H1 (cell line): ENCODE results near the gene NPC2. TPM values are rescaled to one million over a fixed set of nuclear protein-coding genes. Genes with fewer than 3 reads are reported as not detected.

Source experiments
- ATF2 ChIP-seq: IDR thresholded peaks from 2 replicates; pipeline ENCODE4 v1.6.1; 2012; ENCODE audit warnings: low read length, inconsistent platforms
- BCL11A ChIP-seq, 2 experiments: IDR thresholded peaks; one replicate each; pipeline ENCODE4 v1.6.1; 2011; ENCODE audit warnings: low read depth in 2 of 2, low read length in 2 of 2, mild to moderate bottlenecking in 2 of 2
- CBX5 ChIP-seq: fragments of 300-800, 300-1000 bp; sonication (generic); IDR thresholded peaks from 2 replicates; pipeline ENCODE4 v1.7.1; 2016; ENCODE audit warnings: antibody characterized with exemption, low read length, low read depth
- CHD1 ChIP-seq: IDR thresholded peaks from 2 replicates; pipeline ENCODE4 v1.6.1; 2012; ENCODE audit warnings: low read depth, low read length, improper control_type of control experiment
- EP300 ChIP-seq, 2 experiments: IDR thresholded peaks; 1 replicate in 1 of 2; 2 replicates in 1 of 2; pipeline ENCODE4 v1.6.1; 2011 to 2012; ENCODE audit warnings: low read depth in 2 of 2, low read length in 2 of 2, mild to moderate bottlenecking in 2 of 2, borderline replicate concordance in 1 of 2, inconsistent platforms in 1 of 2, moderate library complexity in 1 of 2
- FOSL1 ChIP-seq: IDR thresholded peaks from 2 replicates; pipeline ENCODE4 v1.6.1; 2011; ENCODE audit warnings: mild to moderate bottlenecking, low read depth, low read length, moderate library complexity; ENCODE audit not compliant: insufficient read depth
- TBP ChIP-seq: IDR thresholded peaks from 2 replicates; pipeline ENCODE4 v1.6.1; 2011; ENCODE audit warnings: low read depth, low read length, improper control_type of control experiment
- polyA plus RNA-seq, 7 experiments: library from polyadenylated mRNA; depleted of rRNA in 3 of 7; stranded (reverse) in 5 of 7; unstranded in 2 of 7; fragments of >200 nt in 5 of 7; fragments of 200-250 nt in 2 of 7; gene quantifications; 1 replicate in 5 of 7; 2 replicates in 1 of 7; 4 replicates in 1 of 7; pipeline versions ENCODE4 v1.2.1 to v1.2.3, GENCODE V29; 2011 to 2013; ENCODE audit warnings: missing spikeins in 2 of 7, mixed read lengths in 2 of 7
- total RNA-seq: library from RNA; stranded (reverse); fragmentation: NEBNext Ultra II Directional; extraction: Animal tissue kit (Norgen Biotek cat#: 25700); gene quantifications from 2 replicates; pipeline ENCODE4 v1.2.1, GENCODE V29; 2021

NPC2 gene
- total and polyA plus RNA-seq, 2 of the 8 experiments (the other 6 are each of a cell fraction or from before 2014, with no cell fraction given): 178 to 258 TPM

DNA sequence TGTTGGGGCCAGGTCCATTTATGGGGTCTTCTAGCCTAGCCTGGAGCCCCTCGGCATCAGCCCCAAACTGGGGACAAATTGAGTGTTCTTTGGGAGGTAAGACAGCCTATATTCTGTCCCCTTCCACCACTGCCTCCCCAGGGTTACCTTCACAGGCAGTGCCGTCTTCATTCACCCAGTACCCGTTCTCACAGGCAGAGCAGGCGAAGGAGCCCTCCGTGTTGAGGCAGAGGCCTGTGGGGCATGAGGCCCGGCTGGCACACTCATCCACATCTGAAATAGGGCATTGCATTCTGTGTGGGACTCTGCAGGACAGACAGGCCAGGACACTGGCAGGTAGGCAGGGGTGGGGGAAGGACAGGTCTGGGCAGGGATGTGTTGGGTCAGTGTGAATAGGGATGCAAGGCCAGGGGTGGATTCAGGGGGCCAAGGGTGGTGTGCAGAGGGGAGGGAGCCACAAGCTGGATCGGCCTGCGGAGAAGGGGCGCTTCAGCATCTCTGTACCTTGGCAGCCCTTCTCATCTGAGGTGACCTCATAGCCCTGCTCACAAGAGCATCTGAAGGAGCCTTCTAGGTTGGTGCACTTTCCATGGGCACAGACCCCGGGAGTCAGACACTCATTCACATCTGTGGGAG lies 16.6 kb upstream of the NPC2 start (continued):
- TF ChIP-seq CBX5 (no peak), CHD1 (no peak), TBP (no peak), FOSL1 (no peak), EP300 (IDR thresholded peaks at IDR 0.05; ENCODE audit: borderline replicate concordance in 1 of 2, low read depth in 2 of 2, low read length in 2 of 2) (no peak), BCL11A (IDR thresholded peaks at IDR 0.05; ENCODE audit: low read depth in 2 of 2, low read length in 2 of 2) (no peak), ATF2 (no peak)
